GM23338 (cell line): ENCODE results near the gene SMIM10L1. TPM values are rescaled to one million over a fixed set of nuclear protein-coding genes. Genes with fewer than 3 reads are reported as not detected.

Source experiments
- ATAC-seq: fragments of 200-7000 bp; cut with Tn5 transposase; 3 replicates; pipeline ENCODE4 v1.9.1; 2020
- DNase-seq: peaks from one replicate; pipeline ENCODE4 v3.0.0-alpha.2; 2015; ENCODE audit warnings: low spot score
- H2AFZ ChIP-seq: fragments of 200-600 bp; sonication (generic); 2 replicates; pipeline ENCODE4 v1.8.0; 2016; ENCODE audit warnings: antibody characterized with exemption, mild to moderate bottlenecking, moderate library complexity
- H3F3A ChIP-seq: fragments of 200-600 bp; sonication (generic); replicated peaks from 2 replicates; pipeline ENCODE4 v1.8.0; 2017; ENCODE audit warnings: antibody characterized with exemption, mixed run types, low read depth
- H3K27ac ChIP-seq: fragments of 200-600 bp; sonication (generic); 2 replicates; pipeline ENCODE4 v1.6.1; 2016; ENCODE audit warnings: low read depth
- H3K27me3 ChIP-seq: fragments of 200-600 bp; sonication (generic); 2 replicates; pipeline ENCODE4 v1.8.0; 2016; ENCODE audit warnings: mild to moderate bottlenecking, mixed run types, moderate library complexity; ENCODE audit not compliant: insufficient read depth
- H3K36me3 ChIP-seq: fragments of 200-600 bp; sonication (generic); 2 replicates; pipeline ENCODE4 v1.8.0; 2016; ENCODE audit warnings: mild to moderate bottlenecking; ENCODE audit not compliant: insufficient read depth
- H3K4me1 ChIP-seq: fragments of 200-600 bp; sonication (generic); 2 replicates; pipeline ENCODE4 v1.8.0; 2016; ENCODE audit warnings: mild to moderate bottlenecking, moderate library complexity; ENCODE audit not compliant: insufficient read depth
- H3K4me2 ChIP-seq: fragments of 200-600 bp; sonication (generic); 2 replicates; pipeline ENCODE4 v1.7.1; 2017; ENCODE audit warnings: mixed run types
- H3K4me3 ChIP-seq: fragments of 200-600 bp; sonication (generic); 2 replicates; pipeline ENCODE4 v1.6.1; 2016; ENCODE audit warnings: mixed run types
- H3K79me2 ChIP-seq: fragments of 200-600 bp; sonication (generic); replicated peaks from 2 replicates; pipeline ENCODE4 v1.8.0; 2017; ENCODE audit warnings: mild to moderate bottlenecking; ENCODE audit not compliant: insufficient read depth
- H3K9me2 ChIP-seq: fragments of 200-600 bp; sonication (generic); 2 replicates; pipeline ENCODE4 v1.8.0; 2017; ENCODE audit not compliant: insufficient read depth
- H4K20me1 ChIP-seq: fragments of 200-600 bp; sonication (generic); replicated peaks from 2 replicates; pipeline ENCODE4 v1.8.0; 2017; ENCODE audit warnings: mild to moderate bottlenecking; ENCODE audit not compliant: insufficient read depth
- H3K27ac Mint-ChIP-seq: 2 replicates; pipeline ENCODE4 v1.8.0; 2020; ENCODE audit warnings: inconsistent platforms, mild to moderate bottlenecking, moderate library complexity, mixed read lengths
- H3K27me3 Mint-ChIP-seq: 3 replicates; pipeline ENCODE4 v1.8.0; 2022; ENCODE audit warnings: low read depth, mild to moderate bottlenecking, moderate library complexity, mixed read lengths, inconsistent platforms; ENCODE audit not compliant: insufficient read depth, poor library complexity
- H3K36me3 Mint-ChIP-seq: 3 replicates; pipeline ENCODE4 v1.8.0; 2021; ENCODE audit warnings: low read depth, mild to moderate bottlenecking, inconsistent platforms, moderate library complexity, mixed read lengths
- H3K4me1 Mint-ChIP-seq: 3 replicates; pipeline ENCODE4 v1.8.0; 2020; ENCODE audit warnings: mild to moderate bottlenecking, inconsistent platforms, mixed read lengths
- H3K4me3 Mint-ChIP-seq: 3 replicates; pipeline ENCODE4 v1.8.0; 2021; ENCODE audit warnings: moderate library complexity, mild to moderate bottlenecking, inconsistent platforms, mixed read lengths
- H3K9me3 Mint-ChIP-seq: 3 replicates; pipeline ENCODE4 v1.8.0; 2020; ENCODE audit warnings: moderate library complexity, mild to moderate bottlenecking, inconsistent platforms, mixed read lengths
- CREB1 ChIP-seq: fragments of 250-450 bp; sonication (Bioruptor Pico); IDR thresholded peaks from 2 replicates; pipeline ENCODE4 v1.5.0; 2020; ENCODE audit warnings: low read depth, mild to moderate bottlenecking, moderate library complexity
- CTCF ChIP-seq, 2 experiments: fragments of 200-600 bp in 1 of 2; sonication (generic) in 1 of 2; conservative IDR thresholded peaks; 2 replicates each; pipeline versions ENCODE4 v1.5.1 to v1.6.1; 2016 to 2017; ENCODE audit warnings: antibody characterized with exemption in 2 of 2, low read depth in 2 of 2, mild to moderate bottlenecking in 2 of 2, moderate library complexity in 1 of 2
- EZH2phosphoT487 ChIP-seq: fragments of 200-600 bp; sonication (generic); IDR thresholded peaks from one replicate; pipeline ENCODE4 v1.8.1; 2018; ENCODE audit warnings: antibody characterized with exemption; ENCODE audit not compliant: unreplicated experiment
- JUNB ChIP-seq: IDR thresholded peaks from one replicate; pipeline ENCODE4 v1.6.1; 2016; ENCODE audit warnings: antibody characterized with exemption; ENCODE audit not compliant: unreplicated experiment
- NANOG ChIP-seq: IDR thresholded peaks from 2 replicates; pipeline ENCODE4 v1.6.1; 2016; ENCODE audit warnings: antibody characterized with exemption, borderline replicate concordance
- POLR2AphosphoS5 ChIP-seq: IDR thresholded peaks from 2 replicates; pipeline ENCODE4 v1.6.1; 2016; ENCODE audit warnings: antibody characterized with exemption, low read depth
- REST ChIP-seq: IDR thresholded peaks from one replicate; pipeline ENCODE4 v1.6.1; 2018; ENCODE audit warnings: antibody characterized with exemption; ENCODE audit not compliant: unreplicated experiment
- STAT1 ChIP-seq: IDR thresholded peaks from one replicate; pipeline ENCODE4 v1.6.1; 2016; ENCODE audit warnings: antibody characterized with exemption; ENCODE audit not compliant: unreplicated experiment
- ZNF114 ChIP-seq: fragments of 250-450 bp; sonication (Bioruptor Pico); IDR thresholded peaks from 2 replicates; pipeline ENCODE4 v1.5.0; 2020; ENCODE audit warnings: mild to moderate bottlenecking, moderate library complexity
- ZNF331 ChIP-seq: fragments of 250-450 bp; sonication (Bioruptor Pico); IDR thresholded peaks from 2 replicates; pipeline ENCODE4 v1.5.0; 2020; ENCODE audit warnings: low read depth, mild to moderate bottlenecking, moderate library complexity
- polyA plus RNA-seq: library from polyadenylated mRNA; unstranded; fragments of >200 nt; fragmentation: Nextera tagmentation; extraction: Ambion mirVana; gene quantifications from 2 replicates; pipeline ENCODE4 v1.2.1, GENCODE V29; 2016
- total RNA-seq: library from RNA; depleted of rRNA; stranded (reverse); fragments of >200 nt; shearing (Covaris generic); gene quantifications from 2 replicates; pipeline ENCODE4 v1.2.3, GENCODE V29; 2014
- TF ChIP-seq, protein P1 (sequence below): IDR thresholded peaks from 2 replicates; pipeline ENCODE4 v1.6.1; 2016; ENCODE audit warnings: antibody characterized with exemption
- TF ChIP-seq, protein P2 (sequence below): fragments of 250-450 bp; sonication (Bioruptor Pico); IDR thresholded peaks from 2 replicates; pipeline ENCODE4 v1.5.0; 2020; ENCODE audit warnings: mild to moderate bottlenecking, moderate library complexity

Gene SMIM10L1
- total and polyA plus RNA-seq, 2 experiments from 2014 or later, result 9.3 to 22.0 TPM

GRCh38 chr12:11150832-11151231 is 20.2 kb upstream of the SMIM10L1 start (continued):
- TF ChIP-seq, protein P1, sequence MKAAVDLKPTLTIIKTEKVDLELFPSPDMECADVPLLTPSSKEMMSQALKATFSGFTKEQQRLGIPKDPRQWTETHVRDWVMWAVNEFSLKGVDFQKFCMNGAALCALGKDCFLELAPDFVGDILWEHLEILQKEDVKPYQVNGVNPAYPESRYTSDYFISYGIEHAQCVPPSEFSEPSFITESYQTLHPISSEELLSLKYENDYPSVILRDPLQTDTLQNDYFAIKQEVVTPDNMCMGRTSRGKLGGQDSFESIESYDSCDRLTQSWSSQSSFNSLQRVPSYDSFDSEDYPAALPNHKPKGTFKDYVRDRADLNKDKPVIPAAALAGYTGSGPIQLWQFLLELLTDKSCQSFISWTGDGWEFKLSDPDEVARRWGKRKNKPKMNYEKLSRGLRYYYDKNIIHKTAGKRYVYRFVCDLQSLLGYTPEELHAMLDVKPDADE, result no peak
- no peak for TF ChIP-seq STAT1

GRCh38 chr12:11152725-11153124 is 18.3 kb upstream of the SMIM10L1 start:
- peaks cover 34% of the 10 kb centered on the region; the same call in 2 of the 3 replicates for H3K9me3 Mint-ChIP-seq
- no peaks in the 10 kb centered on the region for H3K36me3 ChIP-seq
- H3K27ac Mint-ChIP-seq, result no peak overlapping the region
- H3K27ac ChIP-seq, result no peak overlapping the region
- H3K27me3 Mint-ChIP-seq, result no peaks in the 10 kb centered on the region
- H3K79me2 ChIP-seq, result peaks cover 76% of the 10 kb centered on the region
- no peak overlapping the region for H2AFZ ChIP-seq
- no peaks in the 10 kb centered on the region; the same call in 1 of the 2 replicates for H4K20me1 ChIP-seq
- H3F3A ChIP-seq, result no peaks in the 10 kb centered on the region
- no peak for ATAC-seq
- H3K27me3 ChIP-seq, result no peaks in the 10 kb centered on the region
- no peak for DNase-seq
- peaks cover 16% of the 10 kb centered on the region for H3K4me1 ChIP-seq
- no peak overlapping the region for H3K4me2 ChIP-seq
- no peaks in the 10 kb centered on the region for H3K9me2 ChIP-seq
- peaks cover 19% of the 10 kb centered on the region for H3K4me1 Mint-ChIP-seq
- H3K4me3 ChIP-seq, result no peak overlapping the region
- H3K4me3 Mint-ChIP-seq, result no peak overlapping the region
- H3K36me3 Mint-ChIP-seq, result peaks cover 50% of the 10 kb centered on the region
- no peak for TF ChIP-seq CTCF (conservative IDR thresholded peaks at IDR 0.05; ENCODE audit: low read depth in 2 of 2)
- TF ChIP-seq REST, result no peak
- TF ChIP-seq, protein P1, result no peak
- no peak for TF ChIP-seq POLR2AphosphoS5
- no peak for TF ChIP-seq STAT1
- TF ChIP-seq ZNF331 (CRISPR knock-in tag), result no peak
- TF ChIP-seq CREB1, result no peak
- TF ChIP-seq JUNB, result no peak
- no peak for TF ChIP-seq EZH2phosphoT487
- no peak for TF ChIP-seq NANOG
- no peak for TF ChIP-seq ZNF114 (CRISPR knock-in tag)
- TF ChIP-seq, protein P2, sequence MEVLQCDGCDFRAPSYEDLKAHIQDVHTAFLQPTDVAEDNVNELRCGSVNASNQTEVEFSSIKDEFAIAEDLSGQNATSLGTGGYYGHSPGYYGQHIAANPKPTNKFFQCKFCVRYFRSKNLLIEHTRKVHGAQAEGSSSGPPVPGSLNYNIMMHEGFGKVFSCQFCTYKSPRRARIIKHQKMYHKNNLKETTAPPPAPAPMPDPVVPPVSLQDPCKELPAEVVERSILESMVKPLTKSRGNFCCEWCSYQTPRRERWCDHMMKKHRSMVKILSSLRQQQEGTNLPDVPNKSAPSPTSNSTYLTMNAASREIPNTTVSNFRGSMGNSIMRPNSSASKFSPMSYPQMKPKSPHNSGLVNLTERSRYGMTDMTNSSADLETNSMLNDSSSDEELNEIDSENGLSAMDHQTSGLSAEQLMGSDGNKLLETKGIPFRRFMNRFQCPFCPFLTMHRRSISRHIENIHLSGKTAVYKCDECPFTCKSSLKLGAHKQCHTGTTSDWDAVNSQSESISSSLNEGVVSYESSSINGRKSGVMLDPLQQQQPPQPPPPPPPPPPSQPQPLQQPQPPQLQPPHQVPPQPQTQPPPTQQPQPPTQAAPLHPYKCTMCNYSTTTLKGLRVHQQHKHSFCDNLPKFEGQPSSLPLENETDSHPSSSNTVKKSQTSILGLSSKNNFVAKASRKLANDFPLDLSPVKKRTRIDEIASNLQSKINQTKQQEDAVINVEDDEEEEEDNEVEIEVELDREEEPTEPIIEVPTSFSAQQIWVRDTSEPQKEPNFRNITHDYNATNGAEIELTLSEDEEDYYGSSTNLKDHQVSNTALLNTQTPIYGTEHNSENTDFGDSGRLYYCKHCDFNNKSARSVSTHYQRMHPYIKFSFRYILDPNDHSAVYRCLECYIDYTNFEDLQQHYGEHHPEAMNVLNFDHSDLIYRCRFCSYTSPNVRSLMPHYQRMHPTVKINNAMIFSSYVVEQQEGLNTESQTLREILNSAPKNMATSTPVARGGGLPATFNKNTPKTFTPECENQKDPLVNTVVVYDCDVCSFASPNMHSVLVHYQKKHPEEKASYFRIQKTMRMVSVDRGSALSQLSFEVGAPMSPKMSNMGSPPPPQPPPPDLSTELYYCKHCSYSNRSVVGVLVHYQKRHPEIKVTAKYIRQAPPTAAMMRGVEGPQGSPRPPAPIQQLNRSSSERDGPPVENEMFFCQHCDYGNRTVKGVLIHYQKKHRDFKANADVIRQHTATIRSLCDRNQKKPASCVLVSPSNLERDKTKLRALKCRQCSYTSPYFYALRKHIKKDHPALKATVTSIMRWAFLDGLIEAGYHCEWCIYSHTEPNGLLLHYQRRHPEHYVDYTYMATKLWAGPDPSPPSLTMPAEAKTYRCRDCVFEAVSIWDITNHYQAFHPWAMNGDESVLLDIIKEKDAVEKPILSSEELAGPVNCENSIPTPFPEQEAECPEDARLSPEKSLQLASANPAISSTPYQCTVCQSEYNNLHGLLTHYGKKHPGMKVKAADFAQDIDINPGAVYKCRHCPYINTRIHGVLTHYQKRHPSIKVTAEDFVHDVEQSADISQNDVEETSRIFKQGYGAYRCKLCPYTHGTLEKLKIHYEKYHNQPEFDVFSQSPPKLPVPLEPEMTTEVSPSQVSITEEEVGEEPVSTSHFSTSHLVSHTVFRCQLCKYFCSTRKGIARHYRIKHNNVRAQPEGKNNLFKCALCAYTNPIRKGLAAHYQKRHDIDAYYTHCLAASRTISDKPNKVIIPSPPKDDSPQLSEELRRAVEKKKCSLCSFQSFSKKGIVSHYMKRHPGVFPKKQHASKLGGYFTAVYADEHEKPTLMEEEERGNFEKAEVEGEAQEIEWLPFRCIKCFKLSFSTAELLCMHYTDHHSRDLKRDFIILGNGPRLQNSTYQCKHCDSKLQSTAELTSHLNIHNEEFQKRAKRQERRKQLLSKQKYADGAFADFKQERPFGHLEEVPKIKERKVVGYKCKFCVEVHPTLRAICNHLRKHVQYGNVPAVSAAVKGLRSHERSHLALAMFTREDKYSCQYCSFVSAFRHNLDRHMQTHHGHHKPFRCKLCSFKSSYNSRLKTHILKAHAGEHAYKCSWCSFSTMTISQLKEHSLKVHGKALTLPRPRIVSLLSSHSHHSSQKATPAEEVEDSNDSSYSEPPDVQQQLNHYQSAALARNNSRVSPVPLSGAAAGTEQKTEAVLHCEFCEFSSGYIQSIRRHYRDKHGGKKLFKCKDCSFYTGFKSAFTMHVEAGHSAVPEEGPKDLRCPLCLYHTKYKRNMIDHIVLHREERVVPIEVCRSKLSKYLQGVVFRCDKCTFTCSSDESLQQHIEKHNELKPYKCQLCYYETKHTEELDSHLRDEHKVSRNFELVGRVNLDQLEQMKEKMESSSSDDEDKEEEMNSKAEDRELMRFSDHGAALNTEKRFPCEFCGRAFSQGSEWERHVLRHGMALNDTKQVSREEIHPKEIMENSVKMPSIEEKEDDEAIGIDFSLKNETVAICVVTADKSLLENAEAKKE, result no peak
